NCI-H345 treated with DMSO at 0.1 percent for 48 hours (cell line): ENCODE data around the gene PITPNM1.

Experiments used
- DNase-seq: peaks from one replicate; lab custom pipeline; 2025; ENCODE audit not compliant: unreplicated experiment; lab: John Stamatoyannopoulos, UW

Gene PITPNM1

GRCh38 chr11:67504005-67504949 is 886 bp downstream of the PITPNM1 start:
- DNase-seq = no peak

GRCh38 chr11:67503119-67504004 is 1.8 kb downstream of the PITPNM1 start:
- DNase-seq = no peak

DNA sequence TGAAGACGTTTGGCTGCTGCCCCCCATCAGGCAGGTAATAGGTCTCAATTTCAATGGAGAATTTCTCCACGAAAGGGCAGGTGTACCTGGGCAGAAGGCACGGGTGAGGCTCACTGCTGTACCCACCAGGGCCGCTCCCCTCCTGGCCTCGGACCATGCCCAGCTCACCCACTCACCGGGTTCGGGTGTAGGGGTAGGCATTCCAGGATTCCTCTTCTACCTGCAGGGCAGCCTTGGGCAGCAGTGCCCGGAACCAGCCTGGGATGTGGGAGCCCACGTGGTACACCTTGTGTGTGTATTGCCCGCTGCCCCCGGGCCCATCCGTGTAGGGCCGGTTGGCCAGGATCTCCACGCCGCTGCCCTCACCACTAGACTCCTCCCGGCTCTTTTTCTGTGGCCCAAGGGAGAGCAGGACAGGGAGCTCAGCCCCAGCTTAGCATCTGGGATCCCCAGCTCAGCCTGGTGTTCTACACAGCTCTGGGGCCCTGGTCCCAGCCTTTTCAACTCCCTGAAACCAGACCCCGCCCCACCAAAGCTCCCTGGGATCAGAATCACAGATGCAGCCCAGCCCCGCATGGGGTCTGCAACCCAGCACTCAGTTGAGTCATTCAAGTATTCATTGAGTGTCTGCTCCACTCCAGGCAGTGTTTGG is 2.7 kb downstream of the PITPNM1 start:
- no peak for DNase-seq

- no peak for DNase-seq
Observed at GRCh38 chr11:67501854-67502253, 3.3 kb downstream of the PITPNM1 start.

DNA sequence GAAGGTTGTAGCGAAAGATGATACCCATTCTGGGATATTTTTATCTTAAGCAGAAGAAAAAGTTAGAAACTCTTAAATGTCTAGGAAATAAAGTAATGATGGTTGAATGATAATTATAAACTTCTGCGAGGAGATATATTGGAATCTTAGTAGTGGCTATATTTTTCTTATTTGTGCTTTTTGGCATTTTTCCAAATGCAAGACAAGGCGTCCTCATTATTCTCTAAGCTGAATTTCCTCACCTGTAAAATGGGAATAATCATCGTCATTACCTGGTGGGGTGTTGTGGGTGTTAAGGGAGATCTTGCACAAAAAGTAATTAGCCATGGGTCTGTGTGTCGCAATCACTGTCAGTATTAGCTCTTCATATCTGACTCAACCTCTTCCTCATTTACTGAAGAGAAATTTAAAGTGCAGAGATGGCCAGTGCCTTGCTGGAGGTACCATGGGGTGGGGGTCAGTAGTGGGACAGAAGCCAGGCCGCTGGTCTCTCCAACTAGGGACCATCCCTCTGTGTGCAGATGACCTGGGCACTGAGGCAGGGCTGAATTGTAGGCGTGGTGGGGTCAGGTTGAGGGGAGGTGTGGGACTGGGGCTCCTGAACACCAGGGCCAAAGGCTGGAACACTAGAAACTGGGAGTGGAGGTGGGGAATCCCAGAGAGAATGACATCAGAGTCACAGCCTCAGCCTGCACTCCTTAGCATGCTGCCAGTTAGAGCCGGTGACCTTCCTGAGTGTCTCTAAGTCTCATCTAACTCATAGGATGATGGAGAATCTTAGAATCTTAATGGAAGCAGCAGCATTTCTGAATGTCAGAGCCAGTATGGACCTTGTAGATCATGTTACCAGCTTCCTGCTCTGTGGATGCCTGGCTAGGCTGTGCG is 4.1 kb downstream of the PITPNM1 start:
- no peak for DNase-seq

GRCh38 chr11:67500484-67500821 is 4.7 kb downstream of the PITPNM1 start:
- no peak for DNase-seq

GRCh38 chr11:67499808-67500483 is 5.2 kb downstream of the PITPNM1 start:
- no peak for DNase-seq

DNA sequence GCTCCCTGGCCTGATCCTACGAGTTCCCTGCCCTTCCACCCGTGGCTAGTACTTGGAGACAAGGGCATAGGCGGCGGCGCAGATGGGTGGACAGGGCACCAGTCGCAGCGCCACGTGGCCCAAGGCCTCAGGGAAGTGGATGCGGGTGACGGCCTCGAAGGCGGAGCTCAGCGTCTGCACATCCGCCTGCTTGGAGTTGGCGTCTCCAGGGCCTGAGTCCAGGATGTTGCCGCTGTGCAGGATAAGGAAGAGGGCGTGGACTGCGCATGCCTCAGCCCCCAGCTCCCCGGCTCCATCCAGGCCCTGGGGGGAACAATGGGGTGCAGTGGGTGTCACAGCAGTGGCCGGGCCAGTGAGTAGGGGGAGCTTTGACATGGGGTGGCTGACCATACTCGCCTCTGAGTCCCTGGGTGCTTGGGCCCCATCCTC is 6.6 kb downstream of the PITPNM1 start:
- no peak for DNase-seq

DNA sequence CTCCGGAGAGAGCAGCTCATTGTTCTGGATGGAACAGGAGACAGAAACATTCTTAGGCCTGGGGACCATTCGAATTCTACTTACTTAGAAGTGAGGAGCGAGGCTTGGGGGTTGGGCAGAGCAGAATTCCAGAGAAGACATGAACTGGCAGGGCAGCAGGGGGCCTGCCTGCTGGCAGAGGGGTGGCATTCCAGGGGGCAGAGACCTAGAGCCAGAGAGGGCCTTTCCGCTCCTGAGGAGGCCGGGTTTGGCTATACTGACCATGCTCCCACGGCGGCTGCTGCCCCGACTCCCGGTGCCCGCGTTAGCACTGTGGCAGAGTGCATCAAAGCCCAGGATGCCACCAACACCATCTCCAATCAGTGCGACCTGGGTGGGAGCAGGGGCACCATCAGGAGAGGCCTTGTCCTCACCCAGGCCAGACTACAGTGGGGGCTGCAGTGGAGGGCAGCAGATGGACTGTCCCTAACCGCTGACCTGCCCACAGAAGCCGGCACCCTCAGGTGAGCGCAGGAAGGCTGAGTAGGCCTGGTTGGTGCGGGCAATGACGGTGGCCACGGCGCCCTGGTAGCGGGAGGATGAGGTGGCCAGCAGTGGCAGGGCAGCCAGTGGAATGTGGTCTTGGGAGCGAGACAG is 7.4 kb downstream of the PITPNM1 start:
- DNase-seq = no peak

DNA sequence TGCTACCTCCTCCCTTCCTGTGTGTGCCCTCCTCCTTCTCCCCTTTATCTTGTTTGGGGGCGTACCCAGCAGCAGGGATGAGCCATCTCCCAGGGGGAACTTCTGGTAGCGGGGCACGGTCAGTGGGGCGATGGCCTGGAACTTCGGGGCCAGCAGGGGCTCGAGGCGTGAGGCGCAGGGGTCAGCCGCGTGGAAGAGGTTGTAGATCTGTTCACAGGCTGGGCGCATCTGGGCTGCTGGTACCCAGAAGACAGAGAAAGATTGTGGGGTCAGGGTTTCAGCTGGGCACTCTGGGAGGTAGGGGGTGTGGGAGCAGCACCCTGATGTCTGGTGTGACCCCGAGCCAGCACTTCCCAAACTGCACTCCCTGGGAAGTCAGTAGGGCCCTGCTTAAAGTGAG is 9.1 kb downstream of the PITPNM1 start:
- no peak for DNase-seq

DNA sequence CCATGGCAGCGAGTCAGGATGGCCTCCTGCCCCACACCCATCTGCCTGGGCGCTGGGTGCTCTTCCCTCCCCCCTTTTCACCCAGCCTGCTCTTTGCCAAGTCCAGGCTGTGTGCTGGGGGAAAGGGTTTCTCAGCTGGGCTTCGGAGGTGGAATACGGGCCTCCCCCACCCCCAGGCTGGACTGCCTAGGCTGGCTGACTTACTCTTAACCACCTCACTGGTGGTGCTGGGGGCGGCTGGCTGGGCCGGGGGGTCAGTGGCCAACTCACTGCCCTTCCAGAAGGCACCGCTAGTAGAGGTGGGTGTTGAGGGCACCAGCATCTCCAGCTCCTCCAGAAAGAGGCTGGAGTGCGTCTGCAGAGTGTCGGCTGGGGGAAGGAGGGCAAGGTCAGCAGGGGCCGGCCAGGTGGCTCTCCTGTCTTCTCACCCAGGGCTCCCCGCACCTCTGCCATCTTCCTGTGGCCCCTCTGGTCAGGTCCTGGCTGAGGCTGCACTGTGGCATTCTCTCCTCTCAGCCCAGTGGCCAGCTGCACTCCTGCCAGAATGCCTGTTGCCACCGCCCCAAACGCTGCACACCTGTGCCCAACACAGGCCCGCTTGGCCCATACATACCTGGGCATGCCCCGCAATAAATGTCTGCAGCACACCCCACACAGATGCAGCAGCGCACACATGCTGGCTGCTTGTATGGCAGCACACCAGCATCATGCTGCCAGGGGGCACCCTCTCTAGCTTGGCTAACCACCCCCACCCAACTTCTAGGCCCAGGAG is 9.7 kb downstream of the PITPNM1 start:
- DNase-seq = no peak

- DNase-seq = no peak
Observed at GRCh38 chr11:67494371-67495233, 10.6 kb downstream of the PITPNM1 start.

DNA sequence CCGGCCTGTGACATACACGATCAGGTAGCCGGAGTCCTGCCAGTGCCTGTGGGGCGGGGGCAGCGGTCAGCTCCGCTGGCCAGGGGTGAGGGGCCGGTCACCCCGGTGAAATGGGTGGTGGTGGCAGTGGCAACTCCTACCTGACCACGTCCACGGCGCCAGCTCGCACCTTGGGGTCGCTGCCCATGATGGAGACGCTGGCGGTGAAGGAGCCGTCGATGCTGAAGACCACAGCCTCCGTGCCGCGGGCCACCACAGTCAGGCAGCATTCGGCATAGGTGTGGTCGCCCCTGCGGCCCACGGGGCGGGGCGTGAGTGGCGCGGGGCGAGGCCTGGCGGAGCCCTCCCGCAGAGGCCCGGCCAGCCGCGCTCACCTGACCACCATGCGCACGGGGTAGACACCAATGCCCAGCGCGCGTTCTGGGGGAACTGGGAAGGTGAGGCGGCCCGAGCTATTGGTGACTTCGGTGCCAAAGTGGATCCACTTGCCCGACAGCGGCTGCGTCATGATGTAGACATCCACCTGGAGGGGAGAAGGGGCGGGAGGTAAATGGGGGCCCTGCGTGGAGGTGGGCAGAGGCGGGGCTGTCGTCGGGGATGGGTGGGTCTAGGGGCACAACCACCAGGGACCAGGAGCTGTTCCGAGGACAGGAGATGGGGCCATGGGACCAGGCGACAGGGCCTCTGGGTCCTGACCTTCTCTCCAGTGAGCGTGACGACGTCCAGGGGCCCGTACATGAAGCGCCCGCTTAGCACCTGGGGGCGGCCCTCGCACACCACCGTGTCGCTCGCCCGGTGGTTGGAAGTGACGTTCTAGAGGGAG is 11.4 kb downstream of the PITPNM1 start:
- no peak for DNase-seq

- DNase-seq = no peak
Observed at GRCh38 chr11:67492801-67493547, 12.2 kb downstream of the PITPNM1 start.

DNA sequence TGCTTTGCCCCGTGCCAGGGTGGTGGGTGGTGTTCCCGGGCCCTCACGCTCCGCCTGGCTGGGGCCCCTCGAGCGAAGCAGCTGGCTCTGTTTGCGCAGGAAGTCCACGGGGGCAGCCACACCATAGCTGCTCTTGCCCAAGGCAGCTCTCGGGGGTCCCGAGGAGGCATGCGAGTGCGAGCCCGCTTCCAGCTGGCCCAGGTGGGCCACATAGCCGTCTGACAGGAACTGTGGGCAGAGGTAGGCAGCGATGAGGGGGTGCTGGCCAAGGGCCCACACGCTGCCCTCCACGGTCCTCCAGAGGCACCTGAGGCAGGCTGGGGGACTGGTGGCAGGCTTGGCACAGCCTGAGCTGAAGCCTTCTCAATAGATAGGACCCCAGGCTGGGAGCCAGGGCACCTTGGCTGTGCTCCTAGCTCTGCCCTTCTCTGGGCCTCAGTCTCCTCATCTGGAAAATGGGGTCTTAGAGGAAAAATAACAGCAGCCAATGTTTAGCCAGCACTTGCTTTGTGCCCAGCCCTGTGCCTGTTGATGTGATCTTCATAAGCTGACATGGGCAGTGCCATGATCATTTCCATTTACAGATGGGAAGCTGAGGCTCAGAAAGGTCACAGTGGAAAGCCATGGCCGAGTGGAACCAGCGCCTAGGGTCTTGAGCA is 13.0 kb downstream of the PITPNM1 start:
- no peak for DNase-seq
